OCI-LY7 (cell line): ENCODE results near the gene SBF1.

Source experiments
- EZH2phosphoT487 ChIP-seq: fragments of 200-600 bp; sonication (generic); IDR thresholded peaks from 2 replicates; pipeline ENCODE4 v1.6.1; 2018; ENCODE audit warnings: low read depth, borderline replicate concordance, mild to moderate bottlenecking, mixed run types, antibody characterized with exemption, low read length, moderate library complexity, mixed read lengths
- TF ChIP-seq, protein P1 (sequence below): fragments of 200-600 bp; sonication (generic); conservative IDR thresholded peaks from 2 replicates; pipeline ENCODE4 v1.5.1; 2014; ENCODE audit warnings: mild to moderate bottlenecking, antibody characterized with exemption, low read length, moderate library complexity, mixed read lengths

DNA sequence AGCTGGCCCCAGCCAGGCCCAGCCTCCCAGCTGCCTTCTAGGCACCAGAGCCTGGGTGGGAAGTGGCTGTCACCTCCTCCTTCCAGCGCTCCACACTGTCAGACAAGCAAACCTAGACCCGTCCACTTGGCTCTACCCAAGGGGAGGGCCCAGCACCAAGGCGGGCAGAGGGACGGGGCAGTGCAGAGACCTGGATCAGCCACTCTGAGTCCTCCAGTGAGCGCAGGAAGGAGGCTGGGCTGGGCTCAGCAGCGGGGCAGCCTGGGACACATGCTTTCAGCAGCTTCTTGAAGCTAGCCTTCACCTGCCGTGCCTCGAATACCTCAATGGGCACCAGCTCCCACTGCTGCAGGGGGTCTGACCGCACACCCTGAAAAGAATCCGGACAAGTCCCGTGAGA is 18.8 kb downstream of the SBF1 start:
- TF ChIP-seq, protein P1, sequence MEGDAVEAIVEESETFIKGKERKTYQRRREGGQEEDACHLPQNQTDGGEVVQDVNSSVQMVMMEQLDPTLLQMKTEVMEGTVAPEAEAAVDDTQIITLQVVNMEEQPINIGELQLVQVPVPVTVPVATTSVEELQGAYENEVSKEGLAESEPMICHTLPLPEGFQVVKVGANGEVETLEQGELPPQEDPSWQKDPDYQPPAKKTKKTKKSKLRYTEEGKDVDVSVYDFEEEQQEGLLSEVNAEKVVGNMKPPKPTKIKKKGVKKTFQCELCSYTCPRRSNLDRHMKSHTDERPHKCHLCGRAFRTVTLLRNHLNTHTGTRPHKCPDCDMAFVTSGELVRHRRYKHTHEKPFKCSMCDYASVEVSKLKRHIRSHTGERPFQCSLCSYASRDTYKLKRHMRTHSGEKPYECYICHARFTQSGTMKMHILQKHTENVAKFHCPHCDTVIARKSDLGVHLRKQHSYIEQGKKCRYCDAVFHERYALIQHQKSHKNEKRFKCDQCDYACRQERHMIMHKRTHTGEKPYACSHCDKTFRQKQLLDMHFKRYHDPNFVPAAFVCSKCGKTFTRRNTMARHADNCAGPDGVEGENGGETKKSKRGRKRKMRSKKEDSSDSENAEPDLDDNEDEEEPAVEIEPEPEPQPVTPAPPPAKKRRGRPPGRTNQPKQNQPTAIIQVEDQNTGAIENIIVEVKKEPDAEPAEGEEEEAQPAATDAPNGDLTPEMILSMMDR: no peak
- no peak for TF ChIP-seq EZH2phosphoT487
